Sigmoid colon (tissue), 7 donors: ENCODE data around the gene SKIC8. TPM values are rescaled to one million over a fixed set of nuclear protein-coding genes. Genes with fewer than 3 reads are reported as not detected.
A peak's percentile ranks its signal among the peaks of the same experiment; 100 is the strongest.

ENCODE experiments used
- DNase-seq: peaks from one replicate; pipeline ENCODE4 v3.0.0-alpha.2; 2019
- H3K27ac ChIP-seq, 4 donors: fragments of 200-600 bp; sonication (generic); one replicate each; pipeline ENCODE4 v1.5.1; 2016 to 2019; ENCODE audit warnings: mild to moderate bottlenecking in 1 of 4
- H3K27me3 ChIP-seq, 3 donors: fragments of 200-600 bp; sonication (generic); one replicate each; pipeline ENCODE4 v1.5.1; 2019; ENCODE audit warnings: mild to moderate bottlenecking in 1 of 3
- H3K36me3 ChIP-seq, 4 donors: fragments of 200-600 bp; sonication (generic); one replicate each; pipeline ENCODE4 v1.5.1; 2016 to 2019
- H3K4me1 ChIP-seq, 4 donors: fragments of 200-600 bp; sonication (generic); one replicate each; pipeline ENCODE4 v1.5.1; 2017 to 2019
- H3K4me3 ChIP-seq, 4 donors: fragments of 200-600 bp; sonication (generic); one replicate each; pipeline ENCODE4 v1.5.1; 2017 to 2019; ENCODE audit warnings: mild to moderate bottlenecking in 2 of 4, moderate library complexity in 1 of 4
- H3K9me3 ChIP-seq, 4 donors: fragments of 200-600 bp in 3 of 4; sonication (generic) in 3 of 4; one replicate each; pipeline versions ENCODE4 v1.5.1 to v1.6.1; 2013 to 2019
- EP300 ChIP-seq, 4 donors: sonication (generic); formaldehyde crosslinking; IDR thresholded peaks; one replicate each; pipeline ENCODE4 v1.6.1; 2017; ENCODE audit warnings: antibody characterized with exemption in 4 of 4
- POLR2A ChIP-seq, 2 donors: fragments of 450-650 bp; IDR thresholded peaks; one replicate each; pipeline ENCODE4 v1.6.1; 2016; ENCODE audit warnings: antibody characterized with exemption in 2 of 2, mild to moderate bottlenecking in 2 of 2, moderate library complexity in 2 of 2
- POLR2AphosphoS5 ChIP-seq, 4 donors: sonication (generic); formaldehyde crosslinking; IDR thresholded peaks; one replicate each; pipeline ENCODE4 v1.6.1; 2017; ENCODE audit warnings: antibody characterized with exemption in 4 of 4
- WGBS, 2 donors: extraction: QIAGEN DNeasy Blood & Tissue Kit; methylation state at CpG; one replicate each; pipeline ENCODE4 v1.1.7; 2013; 5-methylcytosine and 5-hydroxymethylcytosine counted together
- intact Hi-C: fragments of 100-400 bp; cut with DNase I; formaldehyde crosslinking; loops from one replicate; pipeline ENCODE4 v1.15.1; 2023
- polyA plus RNA-seq, 3 donors: library from polyadenylated mRNA; stranded (reverse); fragments of 200-250 nt; gene quantifications; one replicate each; pipeline ENCODE4 v1.2.3, GENCODE V29; 2013
- total RNA-seq, 4 donors: library from RNA; depleted of rRNA; stranded (reverse); fragments of >200 nt; gene quantifications; one replicate each; pipeline ENCODE4 v1.1.0, GENCODE V29; 2016
- TF ChIP-seq, protein P1 (sequence below), 4 experiments: fragments of 450-650 bp in 3 of 4; fragments of 200-600 bp in 1 of 4; IDR thresholded peaks; one replicate each; pipeline ENCODE4 v1.5.1; 2016 to 2019; ENCODE audit warnings: antibody characterized with exemption in 4 of 4, mild to moderate bottlenecking in 3 of 4, moderate library complexity in 2 of 4
- donor health status: healthy with polysubstance abuse.
- donor health status: Bipolar disorder and iron deficiency.
- donor health status: healthy.

SKIC8 gene
- total and polyA plus RNA-seq, 7 donors = 43.2 to 81.1 (median 56.4) TPM

DNA sequence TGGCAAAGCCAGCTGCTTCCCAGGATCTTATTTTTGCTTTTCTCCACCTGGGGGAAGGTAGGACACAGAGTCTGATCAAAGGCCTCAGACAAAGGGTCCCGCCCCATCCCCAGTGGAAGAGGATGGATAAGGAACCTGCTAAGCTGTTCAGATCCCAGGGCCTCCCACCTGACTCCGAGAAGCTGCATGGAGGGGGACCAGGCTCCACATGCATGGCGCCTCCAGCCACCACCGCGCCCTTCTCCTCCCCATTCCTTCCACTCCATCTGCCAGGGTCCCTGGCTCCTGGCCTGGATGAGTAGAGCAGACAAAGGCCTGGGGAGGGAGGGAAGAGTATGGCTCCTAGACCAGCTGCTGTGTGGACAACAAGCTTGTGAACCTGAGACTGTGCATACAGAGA lies 20.8 kb upstream of the SKIC8 start:
- Histone ChIP-seq H3K4me3 (no peak overlapping the region), H3K36me3 (no peaks in the 10 kb centered on the region), H3K27me3 (no peaks in the 10 kb centered on the region), H3K4me1 (peaks cover 0 to 3% (median 0%) of the 10 kb centered on the region in 4 donors), H3K9me3 (no peaks in the 10 kb centered on the region), H3K27ac (no peak overlapping the region)
- TF ChIP-seq EP300 (IDR thresholded peaks at IDR 0.05) = no peak
- no peak for TF ChIP-seq POLR2AphosphoS5 (IDR thresholded peaks at IDR 0.05)
- TF ChIP-seq, protein P1, sequence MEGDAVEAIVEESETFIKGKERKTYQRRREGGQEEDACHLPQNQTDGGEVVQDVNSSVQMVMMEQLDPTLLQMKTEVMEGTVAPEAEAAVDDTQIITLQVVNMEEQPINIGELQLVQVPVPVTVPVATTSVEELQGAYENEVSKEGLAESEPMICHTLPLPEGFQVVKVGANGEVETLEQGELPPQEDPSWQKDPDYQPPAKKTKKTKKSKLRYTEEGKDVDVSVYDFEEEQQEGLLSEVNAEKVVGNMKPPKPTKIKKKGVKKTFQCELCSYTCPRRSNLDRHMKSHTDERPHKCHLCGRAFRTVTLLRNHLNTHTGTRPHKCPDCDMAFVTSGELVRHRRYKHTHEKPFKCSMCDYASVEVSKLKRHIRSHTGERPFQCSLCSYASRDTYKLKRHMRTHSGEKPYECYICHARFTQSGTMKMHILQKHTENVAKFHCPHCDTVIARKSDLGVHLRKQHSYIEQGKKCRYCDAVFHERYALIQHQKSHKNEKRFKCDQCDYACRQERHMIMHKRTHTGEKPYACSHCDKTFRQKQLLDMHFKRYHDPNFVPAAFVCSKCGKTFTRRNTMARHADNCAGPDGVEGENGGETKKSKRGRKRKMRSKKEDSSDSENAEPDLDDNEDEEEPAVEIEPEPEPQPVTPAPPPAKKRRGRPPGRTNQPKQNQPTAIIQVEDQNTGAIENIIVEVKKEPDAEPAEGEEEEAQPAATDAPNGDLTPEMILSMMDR (IDR thresholded peaks at IDR 0.05) = no peak
- no peak for TF ChIP-seq POLR2A (IDR thresholded peaks at IDR 0.05)
- WGBS, 2 donors = 96 to 97% methylated on average over 5 of the region's 5 CpGs
- no peak for DNase-seq
- intact Hi-C loops = no loop called here

DNA sequence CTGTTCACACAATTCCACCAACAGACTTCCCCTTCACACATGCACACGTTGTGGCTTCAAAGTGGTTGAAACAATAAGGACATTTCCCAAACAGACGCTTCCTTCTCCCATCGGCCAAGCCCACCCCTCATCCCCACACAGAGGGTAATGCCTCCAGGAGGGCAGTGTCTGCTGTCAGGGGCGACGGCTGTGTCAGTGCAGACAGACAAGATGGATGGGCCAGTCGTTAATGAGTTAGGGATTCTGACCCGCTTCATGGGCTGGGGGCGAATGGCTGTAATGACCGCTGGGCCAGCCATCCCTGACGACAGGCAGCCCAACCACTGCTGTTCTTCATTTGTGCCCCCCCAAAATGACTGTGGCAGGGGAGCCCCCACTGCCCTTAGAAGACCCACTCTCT lies 20.2 kb upstream of the SKIC8 start:
- Histone ChIP-seq H3K4me1 (no peaks in the 10 kb centered on the region), H3K36me3 (no peaks in the 10 kb centered on the region), H3K27me3 (no peaks in the 10 kb centered on the region), H3K9me3 (no peaks in the 10 kb centered on the region), H3K27ac (no peak overlapping the region), H3K4me3 (no peak overlapping the region)
- intact Hi-C loops = no loop called here
- no peak for DNase-seq
- TF ChIP-seq POLR2A (IDR thresholded peaks at IDR 0.05) = no peak
- TF ChIP-seq POLR2AphosphoS5 (IDR thresholded peaks at IDR 0.05) = no peak
- TF ChIP-seq, protein P1 (IDR thresholded peaks at IDR 0.05) = no peak
- TF ChIP-seq EP300 (IDR thresholded peaks at IDR 0.05) = no peak
- 84 to 92% methylated on average over 10 of the region's 10 CpGs for WGBS, 2 donors

DNA sequence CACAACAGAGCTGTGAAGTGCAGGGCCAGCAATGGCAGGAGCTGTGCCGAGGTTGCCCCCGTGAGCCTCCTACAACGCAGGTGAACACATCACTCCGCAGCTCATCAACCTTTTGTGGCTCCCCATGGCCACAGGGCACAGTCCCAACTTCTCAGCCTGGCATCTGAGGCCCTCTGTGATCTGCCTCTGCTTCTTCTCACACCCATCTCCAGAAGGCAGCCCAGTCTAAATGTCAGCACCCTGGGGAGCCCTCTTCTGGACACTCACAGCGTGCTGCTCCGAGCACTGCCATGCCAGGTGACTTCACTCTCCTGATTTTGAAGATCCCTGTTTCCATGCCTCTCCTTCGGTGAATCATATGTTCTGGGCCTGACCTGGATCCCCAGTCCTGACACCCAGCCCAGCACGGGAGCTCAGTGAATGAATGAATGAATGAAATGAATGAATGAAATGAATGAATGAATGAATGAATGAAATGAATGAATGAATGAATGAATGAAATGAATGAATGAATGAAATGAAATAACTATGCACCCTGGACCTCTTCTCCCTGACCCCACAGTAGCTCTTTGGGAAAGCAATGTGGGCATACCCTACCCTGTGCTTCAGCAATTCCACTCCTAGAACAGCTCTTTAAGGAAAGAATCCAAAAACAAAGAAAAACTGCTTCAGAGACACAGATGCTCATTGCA lies 17.9 kb upstream of the SKIC8 start:
- TF ChIP-seq POLR2A (IDR thresholded peaks at IDR 0.05) (no peak), POLR2AphosphoS5 (IDR thresholded peaks at IDR 0.05) (no peak), EP300 (IDR thresholded peaks at IDR 0.05) (no peak)
- TF ChIP-seq, protein P1 (IDR thresholded peaks at IDR 0.05) = no peak
- H3K4me3 ChIP-seq = no peak overlapping the region
- no peak overlapping the region for H3K27ac ChIP-seq
- no peaks in the 10 kb centered on the region for H3K27me3 ChIP-seq
- H3K4me1 ChIP-seq = no peaks in the 10 kb centered on the region
- no peaks in the 10 kb centered on the region for H3K36me3 ChIP-seq
- H3K9me3 ChIP-seq = no peaks in the 10 kb centered on the region
- intact Hi-C loops = no loop called here
- WGBS, 2 donors = 24 to 73% methylated on average over 8 of the region's 8 CpGs
- DNase-seq = peak; percentile 41

DNA sequence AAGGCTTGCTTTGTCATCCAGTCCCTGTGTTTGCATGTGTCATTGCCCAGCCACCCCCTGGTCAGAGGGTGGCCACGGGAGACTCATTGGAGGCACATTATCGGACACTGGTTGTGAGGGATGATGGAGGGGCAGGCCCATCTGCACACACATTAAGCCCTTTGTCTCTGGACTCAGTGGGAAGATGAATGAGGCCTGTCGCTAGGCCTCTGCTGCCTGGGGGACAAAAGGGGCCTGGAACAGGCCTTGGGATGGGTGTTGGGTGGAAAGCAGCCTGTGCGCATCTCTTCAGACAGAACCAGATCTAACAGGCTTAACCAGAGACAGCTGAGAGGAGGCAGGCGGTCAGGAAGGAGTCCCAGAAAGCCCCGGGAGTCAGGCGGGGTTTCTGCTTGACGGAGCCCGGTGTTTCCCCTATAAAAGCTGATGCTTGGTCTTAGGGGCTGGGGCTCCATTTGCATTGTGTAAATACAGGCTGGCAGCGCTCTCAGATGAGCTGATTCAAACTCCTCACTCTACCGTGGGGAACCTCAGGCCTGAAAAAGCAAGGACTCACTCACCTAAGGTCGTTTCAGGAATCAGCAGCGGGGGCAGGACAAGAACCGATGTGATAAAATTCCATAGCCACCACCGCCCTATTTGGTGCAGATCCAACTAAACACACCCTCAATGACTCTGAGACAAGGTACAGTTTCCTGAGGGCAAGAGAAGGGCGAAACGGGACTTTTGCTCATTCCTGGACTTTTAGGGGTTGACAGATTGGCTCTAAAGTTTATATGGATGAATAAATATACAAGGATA lies 17.1 kb upstream of the SKIC8 start:
- Histone ChIP-seq H3K36me3 (no peaks in the 10 kb centered on the region), H3K27me3 (no peaks in the 10 kb centered on the region), H3K4me1 (no peaks in the 10 kb centered on the region), H3K4me3 (no peak overlapping the region), H3K9me3 (no peaks in the 10 kb centered on the region), H3K27ac (no peak overlapping the region)
- DNase-seq = peak; percentile 55
- intact Hi-C loops = no loop called here
- TF ChIP-seq EP300 (IDR thresholded peaks at IDR 0.05) = no peak
- no peak for TF ChIP-seq POLR2AphosphoS5 (IDR thresholded peaks at IDR 0.05)
- no peak for TF ChIP-seq POLR2A (IDR thresholded peaks at IDR 0.05)
- TF ChIP-seq, protein P1 (IDR thresholded peaks at IDR 0.05) = no peak
- 23 to 62% methylated on average over 17 of the region's 17 CpGs for WGBS, 2 donors
